Dedifferentiated amniotic fluid mesenchymal stem cell (primary cell): ENCODE results near the gene CKM.
"Not testable (repeated sequence)": the region's sequence is repeated elsewhere in the genome, so short reads cannot be mapped to it uniquely, and the experiment has no call there.

ENCODE experiments used
- DNase-seq: peaks from one replicate; pipeline ENCODE4 v3.0.0-alpha.2; 2016; ENCODE audit errors: extremely low spot score

CKM gene

GRCh38 chr19:45291834-45292233 lies 30.8 kb downstream of the CKM start:
- DNase-seq: no peak

DNA sequence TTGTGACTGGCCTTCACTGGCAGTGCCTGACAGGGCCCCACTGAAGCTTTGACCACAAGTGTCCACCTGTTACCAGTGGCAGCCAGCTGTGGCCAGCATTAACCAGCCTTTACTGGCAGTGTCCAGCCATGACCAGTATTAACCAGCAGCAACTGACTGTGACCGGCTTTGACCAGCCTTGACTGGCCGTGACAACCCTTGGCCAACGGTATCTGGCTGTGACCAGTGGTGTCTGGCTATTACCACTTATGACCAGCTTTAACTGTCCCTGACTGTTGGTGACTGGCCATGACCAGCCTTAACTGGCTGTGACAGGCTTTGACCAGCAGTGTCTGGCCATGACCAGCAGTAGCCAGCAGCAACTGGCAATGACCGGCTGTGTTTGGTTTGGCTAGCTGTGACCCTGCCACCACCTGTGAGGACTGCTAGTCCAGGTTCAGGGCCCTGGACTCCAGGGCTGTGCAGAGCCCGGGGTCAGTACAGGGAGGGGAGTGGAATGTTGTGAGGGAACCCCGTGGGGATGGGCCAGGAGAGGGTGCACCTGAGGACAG lies 32.2 kb downstream of the CKM start:
- DNase-seq: no peak

GRCh38 chr19:45283443-45284033 lies 39.1 kb downstream of the CKM start:
- DNase-seq: no peak

GRCh38 chr19:45280471-45280961 lies 42.2 kb downstream of the CKM start:
- no peak for DNase-seq

- no peak for DNase-seq
Observed at GRCh38 chr19:45279587-45280192, 43.0 kb downstream of the CKM start.

DNA sequence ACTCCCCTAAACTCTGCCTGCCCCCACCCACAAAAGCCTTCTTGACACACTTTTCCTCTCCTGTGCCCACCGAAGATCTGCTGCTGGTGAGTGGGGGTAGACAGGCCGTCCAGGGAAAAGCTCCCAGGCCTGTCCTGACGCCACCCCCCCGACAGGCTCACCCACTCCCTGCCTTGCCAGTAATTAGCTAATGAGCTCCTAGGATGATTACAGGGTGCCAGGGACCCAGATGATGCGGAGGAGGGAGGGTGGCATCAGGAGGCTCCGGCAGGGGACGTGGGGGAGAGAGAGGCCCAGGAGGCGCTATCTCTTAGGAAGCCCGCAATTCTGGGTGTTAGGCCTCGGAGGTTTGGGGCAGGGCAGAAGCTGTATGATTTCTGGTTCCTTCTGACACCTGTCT lies 44.6 kb downstream of the CKM start:
- no peak for DNase-seq

- DNase-seq: no peak
Observed at GRCh38 chr19:45276284-45276687, 46.4 kb downstream of the CKM start.

DNA sequence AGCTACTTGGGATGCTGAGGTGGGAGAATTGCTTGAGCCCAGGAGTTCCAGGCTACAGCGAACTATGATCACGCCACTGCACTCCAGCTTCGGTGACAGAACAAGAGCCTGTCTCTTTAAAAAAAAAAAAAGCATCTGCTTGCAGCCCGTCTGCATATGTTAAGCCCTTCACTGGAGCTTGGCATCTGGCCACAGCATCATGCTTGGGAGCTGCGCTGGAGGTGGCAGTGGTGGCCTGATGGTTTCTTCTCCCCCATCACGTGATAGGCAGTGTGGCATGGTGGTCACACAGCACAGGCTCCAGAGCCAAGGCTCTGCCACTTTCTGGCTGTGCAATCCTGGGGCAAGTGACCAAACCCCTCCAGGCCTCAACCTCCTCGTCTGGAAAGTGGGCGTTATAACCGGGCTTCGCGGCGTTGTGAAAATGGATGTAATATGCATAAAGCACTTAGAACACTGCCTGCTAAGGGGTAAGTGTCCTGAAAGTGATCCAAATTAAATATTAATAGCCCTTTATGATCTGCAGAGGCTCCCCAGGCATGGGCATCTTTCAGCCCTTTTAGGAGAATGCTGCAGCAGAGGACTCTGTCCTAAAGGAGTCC lies 47.2 kb downstream of the CKM start:
- no peak for DNase-seq

GRCh38 chr19:45273521-45273855 lies 49.2 kb downstream of the CKM start:
- no peak for DNase-seq

- DNase-seq: no peak
Observed at GRCh38 chr19:45271735-45272108, 51.0 kb downstream of the CKM start.

- no peak for DNase-seq
Observed at GRCh38 chr19:45271098-45271734, 51.5 kb downstream of the CKM start.

GRCh38 chr19:45269939-45270338 lies 52.7 kb downstream of the CKM start:
- not testable (repeated sequence) for DNase-seq

DNA sequence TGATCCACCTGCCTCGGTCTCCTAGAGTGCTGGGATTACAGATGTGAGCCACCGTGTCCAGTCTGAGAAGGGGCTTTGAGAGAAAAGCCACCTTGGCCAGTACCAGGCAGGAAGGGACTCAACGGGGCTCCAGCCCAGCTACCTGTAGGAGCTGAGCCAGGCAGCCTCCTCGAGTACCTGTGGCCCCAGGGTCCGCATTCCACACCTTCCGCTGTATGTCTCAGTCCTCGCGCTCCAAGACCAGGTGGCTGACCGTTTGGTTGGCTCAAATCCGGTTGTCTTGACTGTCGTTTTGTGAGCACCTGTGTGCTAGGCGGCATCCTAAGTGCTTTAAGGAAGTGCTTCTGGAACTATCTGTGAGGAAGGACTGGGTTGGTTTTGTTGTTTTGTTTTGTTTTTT lies 55.4 kb downstream of the CKM start:
- DNase-seq: no peak

GRCh38 chr19:45265375-45265774 lies 57.3 kb downstream of the CKM start:
- DNase-seq: no peak

DNA sequence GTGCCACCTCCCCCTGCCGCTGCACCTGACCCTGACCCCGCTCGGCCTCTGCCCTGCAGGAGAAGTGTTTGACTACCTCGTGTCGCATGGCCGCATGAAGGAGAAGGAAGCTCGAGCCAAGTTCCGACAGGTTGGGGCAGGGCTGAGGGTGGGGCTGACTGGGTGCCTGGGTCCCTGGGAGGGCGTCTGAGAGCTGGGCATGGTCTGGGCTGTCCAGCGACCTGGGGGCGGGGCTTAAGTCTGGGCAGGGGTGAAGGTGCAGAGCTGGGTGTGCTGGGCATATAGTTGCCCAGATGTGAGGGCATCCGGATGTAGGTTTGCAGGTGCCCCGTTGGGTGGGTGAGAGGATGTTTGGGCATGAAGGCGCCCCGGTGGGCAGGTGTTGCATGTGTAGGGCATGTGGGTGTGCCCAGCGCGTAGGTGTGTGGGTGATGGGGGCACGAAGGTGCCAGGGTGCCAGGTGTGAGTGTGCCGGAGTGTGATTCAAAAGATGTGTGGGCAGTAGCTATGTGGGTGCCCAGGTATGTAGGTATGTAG lies 57.8 kb downstream of the CKM start:
- no peak for DNase-seq

DNA sequence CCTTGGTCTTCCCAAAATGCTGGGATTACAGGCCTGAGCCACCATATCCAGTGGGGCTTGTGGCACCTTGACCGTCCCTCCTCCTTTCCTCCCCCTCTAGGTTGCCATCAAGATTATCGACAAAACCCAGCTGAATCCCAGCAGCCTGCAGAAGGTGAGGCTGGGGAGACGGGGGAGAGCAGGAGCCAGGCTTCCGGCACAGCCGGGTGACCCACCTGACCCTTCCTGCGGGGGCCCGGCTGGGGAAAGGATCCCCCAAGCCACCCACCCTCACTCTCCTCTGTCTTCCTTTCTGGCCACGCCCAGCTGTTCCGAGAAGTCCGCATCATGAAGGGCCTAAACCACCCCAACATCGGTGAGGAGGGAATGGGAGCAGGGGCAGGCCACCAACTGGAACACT lies 59.7 kb downstream of the CKM start:
- no peak for DNase-seq

DNA sequence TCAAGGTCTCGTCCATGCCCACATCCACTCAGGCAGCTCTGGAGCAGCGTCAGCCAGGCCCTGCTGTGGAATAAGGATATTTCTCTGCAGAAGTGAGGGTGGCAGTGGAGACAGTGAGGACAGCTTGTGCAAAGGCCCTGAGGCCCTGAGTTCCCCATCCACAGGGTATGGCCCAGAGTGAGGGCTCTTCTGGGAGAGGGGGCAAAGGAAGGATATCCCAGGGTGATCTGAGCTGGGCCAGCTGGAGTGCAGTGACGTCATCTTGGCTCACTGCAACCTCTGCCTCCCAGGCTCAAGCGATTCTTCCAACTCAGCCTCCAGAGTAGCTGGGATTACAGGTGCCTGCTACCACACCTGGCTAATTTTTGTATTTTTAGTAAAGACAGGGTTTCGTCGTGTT lies 60.1 kb downstream of the CKM start:
- DNase-seq: no peak

DNA sequence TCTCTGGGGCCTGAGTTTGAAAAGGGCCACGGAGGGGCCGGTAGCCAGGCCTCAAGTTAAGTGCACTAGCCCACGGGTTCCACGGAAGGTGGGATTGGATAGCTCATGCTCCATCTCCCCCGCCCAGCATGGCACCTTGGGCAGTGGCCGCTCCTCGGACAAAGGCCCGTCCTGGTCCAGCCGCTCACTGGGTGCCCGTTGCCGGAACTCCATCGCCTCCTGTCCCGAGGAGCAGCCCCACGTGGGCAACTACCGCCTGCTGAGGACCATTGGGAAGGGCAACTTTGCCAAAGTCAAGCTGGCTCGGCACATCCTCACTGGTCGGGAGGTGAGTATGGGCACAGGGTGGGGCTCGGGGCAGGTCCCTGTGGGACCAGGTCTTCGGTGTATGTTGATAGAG lies 63.8 kb downstream of the CKM start:
- DNase-seq: no peak

DNA sequence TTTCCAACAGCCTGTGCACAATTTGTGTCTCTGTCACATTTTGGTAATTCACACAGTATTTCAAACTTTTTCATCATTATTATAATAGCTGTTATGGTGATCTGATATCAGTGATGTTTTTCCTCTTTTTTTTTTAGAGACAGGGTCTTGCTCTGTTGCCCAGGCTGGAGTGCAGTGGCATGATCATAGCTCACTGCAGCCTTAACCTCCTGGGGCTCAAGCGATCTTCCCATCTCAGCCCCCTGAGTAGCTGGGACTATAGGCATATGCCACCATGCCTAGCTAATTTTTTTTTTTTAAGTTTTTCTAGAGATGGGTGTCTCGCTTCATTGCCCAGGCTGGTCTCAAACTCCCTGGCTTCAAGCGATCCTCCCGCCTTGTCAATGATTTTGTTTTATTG lies 65.8 kb downstream of the CKM start:
- DNase-seq: no peak
